GM20000 (cell line): ENCODE measurements around the gene EPB41.

Source experiments
- DNase-seq: peaks from one replicate; pipeline ENCODE4 v3.0.0; 2012; ENCODE audit warnings: low spot score
- TF ChIP-seq, protein P1 (sequence below): IDR thresholded peaks from 2 replicates; pipeline ENCODE4 v1.5.1; 2012; ENCODE audit warnings: mild to moderate bottlenecking, control low read depth; ENCODE audit errors: extremely low read depth, missing control alignments

EPB41 gene

DNA sequence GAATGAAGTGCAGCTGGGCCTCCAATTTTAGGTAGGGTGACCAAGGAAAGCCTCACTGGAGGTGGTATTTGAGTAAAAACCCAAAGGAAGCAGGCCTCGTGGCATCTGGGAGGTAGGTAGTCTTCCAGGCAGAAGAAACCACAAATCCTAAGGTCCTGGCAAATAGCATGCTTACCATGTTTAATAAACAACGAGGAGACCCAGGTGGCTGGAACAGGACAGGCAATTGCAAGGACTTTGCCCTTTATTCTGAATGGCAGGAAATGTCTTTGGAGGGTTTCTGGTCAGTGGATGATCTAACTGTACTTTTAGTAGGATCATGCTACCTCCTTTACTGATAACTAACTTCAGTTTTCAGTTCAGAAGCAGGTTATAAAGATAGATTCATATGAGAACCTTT lies 52.2 kb downstream of the EPB41 start:
- DNase-seq: no peak
- TF ChIP-seq, protein P1, sequence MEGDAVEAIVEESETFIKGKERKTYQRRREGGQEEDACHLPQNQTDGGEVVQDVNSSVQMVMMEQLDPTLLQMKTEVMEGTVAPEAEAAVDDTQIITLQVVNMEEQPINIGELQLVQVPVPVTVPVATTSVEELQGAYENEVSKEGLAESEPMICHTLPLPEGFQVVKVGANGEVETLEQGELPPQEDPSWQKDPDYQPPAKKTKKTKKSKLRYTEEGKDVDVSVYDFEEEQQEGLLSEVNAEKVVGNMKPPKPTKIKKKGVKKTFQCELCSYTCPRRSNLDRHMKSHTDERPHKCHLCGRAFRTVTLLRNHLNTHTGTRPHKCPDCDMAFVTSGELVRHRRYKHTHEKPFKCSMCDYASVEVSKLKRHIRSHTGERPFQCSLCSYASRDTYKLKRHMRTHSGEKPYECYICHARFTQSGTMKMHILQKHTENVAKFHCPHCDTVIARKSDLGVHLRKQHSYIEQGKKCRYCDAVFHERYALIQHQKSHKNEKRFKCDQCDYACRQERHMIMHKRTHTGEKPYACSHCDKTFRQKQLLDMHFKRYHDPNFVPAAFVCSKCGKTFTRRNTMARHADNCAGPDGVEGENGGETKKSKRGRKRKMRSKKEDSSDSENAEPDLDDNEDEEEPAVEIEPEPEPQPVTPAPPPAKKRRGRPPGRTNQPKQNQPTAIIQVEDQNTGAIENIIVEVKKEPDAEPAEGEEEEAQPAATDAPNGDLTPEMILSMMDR: no peak

DNA sequence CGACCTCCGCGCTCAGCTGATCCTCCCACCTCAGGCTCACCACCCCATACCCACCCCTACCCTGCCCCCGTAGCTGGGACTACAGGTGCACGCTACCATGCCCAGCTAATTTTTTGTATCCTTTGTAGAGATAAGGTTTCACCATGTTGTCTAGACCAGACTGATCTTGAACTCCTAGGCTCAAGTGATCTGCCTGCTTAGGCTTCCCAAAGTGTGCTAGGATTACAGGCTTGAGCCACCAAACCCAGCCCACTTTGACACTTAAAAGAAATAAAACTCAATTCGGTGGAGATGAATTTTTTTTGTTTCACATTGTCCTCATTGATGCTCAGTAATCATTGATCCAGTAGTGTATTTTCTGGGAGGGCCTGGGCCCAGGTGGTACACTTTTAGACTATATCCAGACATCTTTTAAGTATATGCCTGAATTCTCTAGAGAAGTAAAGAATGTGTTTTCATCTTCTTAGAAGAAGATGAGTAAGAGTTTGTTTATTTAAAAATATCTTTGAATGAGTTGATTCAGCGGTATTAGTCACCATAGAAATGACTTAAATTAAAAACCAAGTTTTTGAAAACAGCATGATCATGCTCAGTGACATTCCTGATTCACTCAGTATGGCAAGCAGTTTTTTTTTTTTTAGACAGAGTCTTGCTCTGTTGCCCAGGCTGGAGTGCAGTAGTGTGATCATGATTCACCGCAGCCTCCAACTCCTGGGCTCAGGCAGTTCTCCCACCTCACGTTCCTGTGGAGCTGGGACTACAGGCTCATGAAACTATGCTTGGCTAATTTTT lies 57.8 kb downstream of the EPB41 start:
- TF ChIP-seq, protein P1: no peak
- DNase-seq: no peak

DNA sequence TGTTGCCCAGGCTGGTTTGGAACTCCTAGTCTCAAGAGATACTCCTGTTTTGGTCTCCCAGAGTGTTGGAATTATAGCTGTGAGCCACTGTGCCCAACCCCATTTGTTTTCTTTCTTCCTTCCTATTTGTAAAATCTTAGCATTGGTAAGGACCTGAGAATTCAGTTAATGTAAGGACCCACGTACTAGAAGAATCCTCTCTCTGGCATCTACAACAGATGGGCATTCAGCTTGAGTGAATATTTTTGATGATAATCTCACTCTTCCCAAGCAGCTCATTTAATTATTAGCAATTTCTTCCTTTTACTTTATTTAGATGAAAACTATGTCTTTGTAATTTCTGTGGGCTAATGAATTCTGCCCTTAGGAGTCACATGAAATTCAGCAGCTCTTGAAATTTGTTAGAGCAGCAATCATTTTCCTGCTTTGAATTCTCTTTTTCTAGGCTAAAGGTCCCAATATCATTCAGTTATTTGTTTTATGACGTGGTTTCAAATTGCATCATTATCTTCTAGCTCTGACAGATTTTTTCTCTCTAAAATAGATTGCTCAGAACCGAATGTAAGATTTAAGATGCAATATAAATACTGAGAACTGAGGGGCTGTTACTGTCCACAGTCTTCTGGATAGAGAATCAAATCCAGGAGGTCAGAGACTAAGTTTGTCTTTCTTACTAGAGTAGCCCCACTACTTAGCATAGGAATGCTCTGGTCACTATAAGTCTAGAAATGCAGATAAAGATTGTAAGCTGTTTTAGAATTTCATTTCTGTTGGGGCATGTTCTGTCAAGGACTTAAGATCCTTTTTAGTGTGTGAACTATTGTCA lies 59.4 kb downstream of the EPB41 start:
- DNase-seq: no peak
- TF ChIP-seq, protein P1: no peak

DNA sequence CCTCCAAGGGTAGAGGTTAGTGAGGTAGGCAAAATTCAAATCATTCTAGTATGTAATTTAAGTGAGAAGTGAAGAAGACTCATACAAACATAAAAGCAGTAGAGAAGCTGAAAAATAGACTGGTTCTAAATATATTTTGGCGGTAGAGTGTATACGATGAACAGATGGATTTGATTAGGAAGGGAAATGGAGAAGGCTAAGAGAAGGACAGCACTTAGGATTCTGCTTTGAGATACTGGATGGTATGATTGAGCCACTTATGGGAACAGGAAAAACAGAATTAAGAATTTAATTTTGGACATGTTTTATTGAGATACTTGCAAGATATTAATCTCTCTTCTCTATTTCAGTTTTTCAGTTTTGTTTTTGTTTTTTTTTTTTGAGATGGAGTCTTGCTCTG lies 60.1 kb downstream of the EPB41 start:
- DNase-seq: no peak
- TF ChIP-seq, protein P1: no peak

DNA sequence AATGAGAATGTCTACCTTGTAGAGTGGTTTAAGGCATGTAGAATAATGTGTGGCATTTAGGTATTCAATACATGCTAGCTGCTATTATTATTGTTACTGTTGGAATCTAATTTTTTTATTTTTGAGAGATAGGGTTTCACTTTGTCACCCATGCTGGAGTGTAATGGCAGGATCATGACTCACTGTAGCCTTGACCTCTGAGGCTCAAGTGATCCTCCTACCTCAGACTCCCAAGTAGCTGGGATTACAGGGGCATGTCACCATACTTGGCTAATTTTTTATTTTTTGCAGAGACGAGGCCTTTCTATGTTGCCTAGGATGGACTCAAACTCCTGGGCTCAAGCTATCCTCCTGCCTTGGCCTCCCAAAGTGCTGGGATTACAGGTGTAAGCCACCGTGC lies 61.9 kb downstream of the EPB41 start:
- TF ChIP-seq, protein P1: no peak
- no peak for DNase-seq

DNA sequence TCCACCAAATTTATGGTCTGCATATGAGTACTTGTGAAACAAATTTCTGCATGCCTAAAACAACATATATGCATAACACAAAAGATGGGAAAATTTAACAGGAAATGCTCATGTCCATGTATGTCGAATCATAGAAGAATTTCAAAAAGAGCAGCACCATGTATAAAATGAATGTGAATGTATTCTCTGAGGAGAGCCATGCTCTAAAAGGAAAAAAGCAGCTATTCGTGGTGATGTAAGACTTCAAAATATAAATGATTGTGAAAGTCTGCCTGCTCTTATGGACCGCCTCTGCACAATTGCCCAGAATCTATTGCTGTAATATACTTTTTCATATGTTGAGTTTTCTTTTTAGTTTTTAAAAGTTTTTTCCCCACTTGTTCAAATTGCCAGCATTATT lies 66.8 kb downstream of the EPB41 start:
- no peak for DNase-seq
- TF ChIP-seq, protein P1: no peak

DNA sequence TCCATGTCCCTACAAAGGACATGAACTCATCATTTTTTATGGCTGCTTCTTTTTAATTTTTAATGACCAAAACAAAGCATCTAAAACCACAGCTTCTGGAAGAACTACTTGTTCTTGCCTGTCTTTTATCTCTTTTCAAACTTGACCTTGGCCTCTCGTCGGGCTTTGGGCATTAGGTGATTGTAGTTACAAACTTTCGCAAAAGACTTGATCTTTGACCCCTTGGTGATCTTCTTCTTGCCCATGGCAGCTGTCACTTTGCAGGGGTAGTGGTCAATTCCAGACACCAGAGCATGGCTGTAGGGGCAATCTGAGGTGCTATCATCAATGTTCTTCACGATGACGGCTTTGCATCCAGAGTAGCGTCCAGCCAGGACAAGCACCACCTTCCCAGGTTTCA lies 67.8 kb downstream of the EPB41 start:
- DNase-seq: no peak
- TF ChIP-seq, protein P1: no peak
